Liver (tissue), 9 donors: ENCODE data around the gene MAP3K3. TPM values are rescaled to one million over a fixed set of nuclear protein-coding genes. Genes with fewer than 3 reads are reported as not detected.
A peak's percentile ranks its signal among the peaks of the same experiment; 100 is the strongest.

Experiments used
- DNase-seq: peaks from one replicate; pipeline ENCODE4 v3.0.0-alpha.2; 2017; ENCODE audit warnings: low spot score
- H3K27ac ChIP-seq, 2 donors: one replicate each; pipeline ENCODE4 v1.7.0; 2013; ENCODE audit warnings: inconsistent platforms in 2 of 2, low read length in 2 of 2, control low read depth in 1 of 2, low read depth in 1 of 2, mild to moderate bottlenecking in 1 of 2
- H3K27me3 ChIP-seq, 4 donors: one replicate each; pipeline versions ENCODE4 v1.6.1 to v1.7.0; 2013; ENCODE audit warnings: low read length in 3 of 4, inconsistent platforms in 1 of 4, mild to moderate bottlenecking in 1 of 4, moderate library complexity in 1 of 4; ENCODE audit not compliant: control insufficient read depth in 4 of 4, insufficient read depth in 4 of 4
- H3K36me3 ChIP-seq, 4 donors: one replicate each; pipeline versions ENCODE4 v1.6.1 to v1.7.0; 2013; ENCODE audit warnings: low read length in 3 of 4, mild to moderate bottlenecking in 3 of 4, low read depth in 1 of 4, moderate library complexity in 1 of 4; ENCODE audit not compliant: control insufficient read depth in 4 of 4, insufficient read depth in 3 of 4
- H3K4me1 ChIP-seq, 4 donors: one replicate each; pipeline versions ENCODE4 v1.6.1 to v1.7.0; 2013; ENCODE audit warnings: low read length in 3 of 4, mild to moderate bottlenecking in 3 of 4, moderate library complexity in 1 of 4; ENCODE audit not compliant: control insufficient read depth in 4 of 4, insufficient read depth in 4 of 4
- H3K4me3 ChIP-seq, 3 donors: one replicate each; pipeline versions ENCODE4 v1.6.1 to v1.7.0; 2013; ENCODE audit warnings: low read length in 3 of 3, control low read depth in 1 of 3, low read depth in 1 of 3, mild to moderate bottlenecking in 1 of 3
- H3K9ac ChIP-seq, 2 donors: one replicate each; pipeline ENCODE4 v1.7.0; 2013; ENCODE audit warnings: low read length in 2 of 2, mild to moderate bottlenecking in 2 of 2, moderate library complexity in 2 of 2, control low read depth in 1 of 2, low read depth in 1 of 2
- H3K9me3 ChIP-seq, 4 donors: one replicate each; pipeline versions ENCODE4 v1.6.1 to v1.7.0; 2013; ENCODE audit warnings: low read length in 3 of 4; ENCODE audit not compliant: control insufficient read depth in 4 of 4
- ATF3 ChIP-seq: IDR thresholded peaks from 2 replicates; pipeline ENCODE4 v1.6.1; 2016; ENCODE audit warnings: antibody characterized with exemption
- CTCF ChIP-seq: fragments of 150-350 bp; IDR thresholded peaks from 2 replicates; pipeline ENCODE4 v1.5.1; 2017; ENCODE audit warnings: improper control_type of control experiment, low read depth, low read length; ENCODE audit not compliant: missing input control
- GABPA ChIP-seq, 2 donors: IDR thresholded peaks in 1 of 2; conservative IDR thresholded peaks in 1 of 2; 2 replicates each; pipeline ENCODE4 v1.6.1; 2016; ENCODE audit warnings: antibody characterized with exemption in 2 of 2, mild to moderate bottlenecking in 1 of 2, moderate library complexity in 1 of 2
- HNF4A ChIP-seq, 2 donors: conservative IDR thresholded peaks; 2 replicates each; pipeline ENCODE4 v1.6.1; 2016; ENCODE audit warnings: antibody characterized with exemption in 2 of 2, mild to moderate bottlenecking in 2 of 2
- HNF4G ChIP-seq: IDR thresholded peaks from 2 replicates; pipeline ENCODE4 v1.6.1; 2016; ENCODE audit warnings: antibody characterized with exemption
- MAX ChIP-seq: IDR thresholded peaks from 2 replicates; pipeline ENCODE4 v1.6.1; 2016; ENCODE audit warnings: antibody characterized with exemption
- NR2F2 ChIP-seq: IDR thresholded peaks from 2 replicates; pipeline ENCODE4 v1.6.1; 2016; ENCODE audit warnings: antibody characterized with exemption
- RAD21 ChIP-seq, 2 donors: IDR thresholded peaks; 2 replicates each; pipeline ENCODE4 v1.6.1; 2016; ENCODE audit warnings: antibody characterized with exemption in 2 of 2, mild to moderate bottlenecking in 2 of 2
- REST ChIP-seq: IDR thresholded peaks from 2 replicates; pipeline ENCODE4 v1.6.1; 2016; ENCODE audit warnings: antibody characterized with exemption, mild to moderate bottlenecking
- RXRA ChIP-seq, 2 donors: IDR thresholded peaks; 2 replicates each; pipeline ENCODE4 v1.6.1; 2017 to 2018; ENCODE audit warnings: antibody characterized with exemption in 2 of 2, mild to moderate bottlenecking in 1 of 2
- SP1 ChIP-seq: IDR thresholded peaks from 2 replicates; pipeline ENCODE4 v1.6.1; 2018; ENCODE audit warnings: antibody characterized with exemption, mild to moderate bottlenecking
- TAF1 ChIP-seq: conservative IDR thresholded peaks from 2 replicates; pipeline ENCODE4 v1.6.1; 2016; ENCODE audit warnings: antibody characterized with exemption, mild to moderate bottlenecking
- YY1 ChIP-seq: IDR thresholded peaks from 2 replicates; pipeline ENCODE4 v1.6.1; 2016; ENCODE audit warnings: antibody characterized with exemption, mild to moderate bottlenecking
- ZBTB33 ChIP-seq: IDR thresholded peaks from 2 replicates; pipeline ENCODE4 v1.6.1; 2016; ENCODE audit warnings: antibody characterized with exemption
- WGBS: extraction: QIAGEN DNeasy Blood & Tissue Kit; methylation state at CpG from one replicate; pipeline ENCODE4 v1.1.7; 2013; 5-methylcytosine and 5-hydroxymethylcytosine counted together
- polyA plus RNA-seq, 2 donors: library from polyadenylated mRNA; stranded (reverse) in 1 of 2; unstranded in 1 of 2; fragments of 200-250 nt in 1 of 2; fragments of >200 nt in 1 of 2; fragmentation: Nextera tagmentation in 1 of 2; extraction: Ambion mirVana in 1 of 2; gene quantifications; one replicate each; pipeline versions ENCODE4 v1.2.1 to v1.2.3, GENCODE V29; 2013 to 2015
- total RNA-seq, 2 donors: library from RNA; depleted of rRNA; stranded (reverse); fragments of >200 nt; gene quantifications; one replicate each; pipeline ENCODE4 v1.2.3, GENCODE V29; 2014
- donor health status: healthy.
- donor health status: healthy.
- donor health status: healthy.
- donor health status: healthy.
- donor health status: healthy.

MAP3K3 gene
- total and polyA plus RNA-seq, 4 donors = 3.9 to 28.7 (median 11.0) TPM

- 96% methylated on average over 3 of the region's 3 CpGs for WGBS
- peaks cover 10 to 26% (median 22%) of the 10 kb centered on the region in 4 donors for H3K36me3 ChIP-seq
- H3K27me3 ChIP-seq = no peaks in the 10 kb centered on the region
- DNase-seq = no peak
- H3K4me1 ChIP-seq = no peaks in the 10 kb centered on the region
- no peak for TF ChIP-seq NR2F2
- no peak for TF ChIP-seq ATF3
- no peak for TF ChIP-seq HNF4G
- TF ChIP-seq TAF1 = no peak
- no peak for TF ChIP-seq CTCF
- TF ChIP-seq YY1 = no peak
- TF ChIP-seq ZBTB33 = no peak
- TF ChIP-seq REST = no peak
- no peak for TF ChIP-seq RXRA (IDR thresholded peaks at IDR 0.05)
- no peaks in the 10 kb centered on the region for H3K9me3 ChIP-seq
- no peak overlapping the region for H3K9ac ChIP-seq
- no peak overlapping the region for H3K4me3 ChIP-seq
- no peak overlapping the region for H3K27ac ChIP-seq
Measured at GRCh38 chr17:63659850-63660249, 37.6 kb downstream of the MAP3K3 start.

- Histone ChIP-seq H3K27ac (peak overlapping the region in 1 of 2 donors; percentile 37), H3K4me1 (no peaks in the 10 kb centered on the region), H3K9me3 (no peaks in the 10 kb centered on the region), H3K27me3 (no peaks in the 10 kb centered on the region), H3K4me3 (no peak overlapping the region), H3K36me3 (peaks cover 6 to 39% (median 27%) of the 10 kb centered on the region in 4 donors), H3K9ac (no peak overlapping the region)
- no peak for DNase-seq
- 77% methylated on average over 5 of the region's 5 CpGs for WGBS
- TF ChIP-seq GABPA (IDR thresholded peaks at IDR 0.05 in 1 of 2, conservative IDR thresholded peaks at IDR 0.05 in 1 of 2) (peak in 1 of 2 donors; percentile 18), RXRA (IDR thresholded peaks at IDR 0.05) (peak in 1 of 2 donors; percentile 8), SP1 (peak; percentile 61), RAD21 (IDR thresholded peaks at IDR 0.05) (peak in 1 of 2 donors; percentile 36), HNF4A (conservative IDR thresholded peaks at IDR 0.05) (no peak), NR2F2 (peak; percentile 85), MAX (no peak)
Measured at GRCh38 chr17:63665527-63666214, 43.5 kb downstream of the MAP3K3 start.
